IgD-negative memory B cell (primary cell): Measurements from ENCODE around the gene ZBED4. TPM values are rescaled to one million over a fixed set of nuclear protein-coding genes. Genes with fewer than 3 reads are reported as not detected.

Experiments used
- H3K27ac Mint-ChIP-seq, 3 donors: one replicate each; pipeline ENCODE4 v1.8.0; 2020 to 2022; ENCODE audit warnings: mild to moderate bottlenecking in 3 of 3, mixed read lengths in 3 of 3, moderate library complexity in 1 of 3
- H3K27me3 Mint-ChIP-seq: one replicate; pipeline ENCODE4 v1.8.0; 2021; ENCODE audit warnings: mixed read lengths
- H3K36me3 Mint-ChIP-seq: one replicate; pipeline ENCODE4 v1.8.0; 2020; ENCODE audit warnings: mild to moderate bottlenecking, mixed read lengths
- H3K4me1 Mint-ChIP-seq, 3 donors: one replicate each; pipeline ENCODE4 v1.8.0; 2020 to 2022; ENCODE audit warnings: mixed read lengths in 3 of 3, mild to moderate bottlenecking in 1 of 3
- H3K4me3 Mint-ChIP-seq, 4 donors: one replicate each; pipeline ENCODE4 v1.8.0; 2020 to 2022; ENCODE audit warnings: mild to moderate bottlenecking in 4 of 4, mixed read lengths in 4 of 4, moderate library complexity in 3 of 4
- H3K9me3 Mint-ChIP-seq, 3 donors: one replicate each; pipeline ENCODE4 v1.8.0; 2020 to 2021; ENCODE audit warnings: mixed read lengths in 3 of 3, mild to moderate bottlenecking in 1 of 3
- polyA plus RNA-seq: library from polyadenylated mRNA; unstranded; fragments of 300-500 nt; fragmentation: Illumina TruSeq; gene quantifications from one replicate; pipeline ENCODE4 v1.2.3, GENCODE V29; 2021

Gene ZBED4
- polyA plus RNA-seq, 1 donor from 2014 or later = 5.0 TPM

- Mint-ChIP-seq H3K27ac (peak overlapping the region in 2 of 3 donors; percentile 77 to 92), H3K36me3 (peaks cover 1% of the 10 kb centered on the region), H3K4me1 (peaks cover 24 to 33% (median 24%) of the 10 kb centered on the region in 3 donors), H3K9me3 (peaks cover 0 to 1% (median 0%) of the 10 kb centered on the region in 3 donors), H3K4me3 (peak overlapping the region; percentile 57 to 97 (median 88)), H3K27me3 (peaks cover 9% of the 10 kb centered on the region)
These were observed 1.7 kb downstream of the ZBED4 start for GRCh38 chr22:49855251-49855911.

DNA sequence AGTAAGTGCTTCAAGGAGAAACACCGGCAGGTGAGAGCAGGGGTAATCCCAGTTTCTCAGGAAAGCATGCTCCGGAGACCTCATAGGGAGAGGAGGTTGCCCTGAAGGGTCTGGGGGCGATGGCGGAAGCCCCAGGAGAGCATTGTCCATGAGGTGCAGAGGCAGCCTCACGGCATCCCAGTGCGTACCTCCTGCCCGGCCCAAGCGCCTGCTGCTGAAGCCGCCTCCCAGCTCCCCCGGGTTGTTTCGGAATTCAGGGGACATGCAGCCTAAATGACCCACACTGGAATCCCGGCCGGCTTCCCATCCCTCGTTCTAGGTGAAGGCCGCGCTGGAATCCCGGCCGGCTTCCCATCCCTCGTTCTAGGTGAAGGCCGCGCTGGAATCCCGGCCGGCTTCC is 2.7 kb downstream of the ZBED4 start:
- Mint-ChIP-seq H3K27ac (peak overlapping the region in 1 of 3 donors; percentile 77), H3K36me3 (peaks cover 1% of the 10 kb centered on the region), H3K4me1 (peaks cover 24 to 28% (median 26%) of the 10 kb centered on the region in 3 donors), H3K9me3 (peaks cover 0 to 1% (median 0%) of the 10 kb centered on the region in 3 donors), H3K4me3 (peak overlapping the region in 3 of 4 donors; percentile 71 to 97 (median 76)), H3K27me3 (peaks cover 3% of the 10 kb centered on the region)

DNA sequence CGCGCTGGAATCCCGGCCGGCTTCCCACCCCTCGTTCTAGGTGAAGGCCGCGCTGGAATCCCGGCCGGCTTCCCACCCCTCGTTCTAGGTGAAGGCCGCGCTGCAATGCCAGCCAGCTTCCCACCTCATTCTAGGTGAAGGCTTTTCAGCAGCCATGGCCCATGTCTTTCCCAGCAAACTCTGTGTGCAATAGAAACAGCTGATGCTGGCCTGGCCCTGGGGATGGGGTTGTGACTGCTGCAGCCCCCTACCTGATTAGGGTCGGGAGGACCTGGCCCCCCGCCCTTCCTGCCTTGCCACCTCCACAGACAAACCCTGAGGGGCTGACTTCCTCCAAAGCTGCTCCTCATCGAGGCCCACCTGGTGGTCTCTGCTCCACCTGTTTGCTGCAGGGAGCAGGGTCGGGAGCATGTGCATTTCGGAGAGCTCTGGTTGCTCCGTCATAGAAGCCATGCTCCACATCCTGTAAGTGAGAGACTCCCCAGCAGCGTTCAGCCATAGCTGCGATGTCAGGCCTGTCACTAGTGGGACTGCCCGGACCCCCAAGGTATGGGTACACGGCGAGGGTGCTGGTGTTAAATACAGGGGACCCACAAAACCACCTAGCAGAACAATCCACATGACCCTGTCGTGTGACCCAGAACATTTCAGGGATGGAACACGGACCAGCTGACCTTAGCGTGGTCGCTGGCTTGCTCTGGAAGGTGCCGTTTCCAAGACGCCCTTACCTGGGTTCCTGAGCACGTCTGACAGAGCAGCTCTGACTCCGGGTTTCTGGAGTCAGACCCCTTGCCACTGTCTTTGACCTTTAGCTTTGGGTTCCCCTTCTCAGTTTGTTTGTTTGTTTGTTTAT is 3.3 kb downstream of the ZBED4 start:
- peaks cover 27 to 28% (median 28%) of the 10 kb centered on the region in 3 donors for H3K4me1 Mint-ChIP-seq
- peak overlapping the region in 2 of 4 donors; percentile 12 to 66 for H3K4me3 Mint-ChIP-seq
- peak overlapping the region in 1 of 3 donors; percentile 48 for H3K27ac Mint-ChIP-seq

GRCh38 chr22:49858827-49859226 is 5.2 kb downstream of the ZBED4 start:
- Mint-ChIP-seq H3K4me3 (peak overlapping the region in 1 of 4 donors; percentile 61), H3K36me3 (peaks cover 1% of the 10 kb centered on the region), H3K4me1 (peaks cover 25 to 31% (median 27%) of the 10 kb centered on the region in 3 donors), H3K27ac (peak overlapping the region in 1 of 3 donors; percentile 1), H3K27me3 (no peaks in the 10 kb centered on the region), H3K9me3 (no peaks in the 10 kb centered on the region)

More for the DNA sequence above, 3.3 kb downstream of the ZBED4 start:
- Mint-ChIP-seq H3K9me3 (no peaks in the 10 kb centered on the region), H3K27me3 (peaks cover under 1% of the 10 kb centered on the region), H3K36me3 (peaks cover 1% of the 10 kb centered on the region)

- Mint-ChIP-seq H3K36me3 (peaks cover 12% of the 10 kb centered on the region), H3K4me3 (no peak overlapping the region)
These were observed 8.2 kb downstream of the ZBED4 start for GRCh38 chr22:49861642-49862495.

GRCh38 chr22:49862496-49862776 is 8.8 kb downstream of the ZBED4 start:
- peaks cover 6 to 20% (median 15%) of the 10 kb centered on the region in 3 donors for H3K4me1 Mint-ChIP-seq
- no peaks in the 10 kb centered on the region for H3K27me3 Mint-ChIP-seq
- no peak overlapping the region for H3K4me3 Mint-ChIP-seq
- peak overlapping the region in 1 of 3 donors; percentile 52 for H3K27ac Mint-ChIP-seq
- H3K9me3 Mint-ChIP-seq = peaks cover 3 to 20% (median 7%) of the 10 kb centered on the region in 3 donors
- peaks cover 13% of the 10 kb centered on the region for H3K36me3 Mint-ChIP-seq

More at GRCh38 chr22:49861642-49862495, 8.2 kb downstream of the ZBED4 start:
- H3K27me3 Mint-ChIP-seq = no peaks in the 10 kb centered on the region
- H3K27ac Mint-ChIP-seq = peak overlapping the region in 2 of 3 donors; percentile 57 to 67
- peaks cover 6 to 21% (median 15%) of the 10 kb centered on the region in 3 donors for H3K4me1 Mint-ChIP-seq
- peaks cover 3 to 15% (median 5%) of the 10 kb centered on the region in 3 donors for H3K9me3 Mint-ChIP-seq

- H3K36me3 Mint-ChIP-seq = peaks cover 14% of the 10 kb centered on the region
- H3K27ac Mint-ChIP-seq = no peak overlapping the region
- no peaks in the 10 kb centered on the region for H3K27me3 Mint-ChIP-seq
- H3K9me3 Mint-ChIP-seq = peaks cover 3 to 20% (median 7%) of the 10 kb centered on the region in 3 donors
- H3K4me3 Mint-ChIP-seq = no peak overlapping the region
- peaks cover 4 to 19% (median 13%) of the 10 kb centered on the region in 3 donors for H3K4me1 Mint-ChIP-seq
These were observed 10.3 kb downstream of the ZBED4 start for GRCh38 chr22:49863931-49864330.

DNA sequence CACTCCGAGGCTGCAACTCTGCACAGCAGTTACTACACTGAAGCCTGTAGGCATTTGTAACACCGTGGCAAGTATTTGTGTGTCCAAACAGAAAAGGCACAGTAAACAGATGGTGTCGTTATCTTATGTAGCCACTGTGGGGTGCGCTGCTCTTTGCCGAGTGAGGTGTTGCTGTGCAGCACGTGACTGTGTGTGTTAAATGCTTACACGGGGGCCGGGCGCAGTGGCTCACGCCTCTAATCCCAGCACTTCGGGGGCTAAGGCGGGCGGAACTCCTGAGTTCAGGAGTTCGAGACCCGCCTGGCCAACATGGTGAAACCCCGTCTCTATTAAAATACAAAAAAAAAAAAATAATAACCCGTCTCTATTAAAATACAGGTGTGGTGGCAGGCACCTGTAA is 11.5 kb downstream of the ZBED4 start:
- no peak overlapping the region for H3K27ac Mint-ChIP-seq
- H3K4me3 Mint-ChIP-seq = peak overlapping the region in 1 of 4 donors; percentile 39
- peaks cover 24% of the 10 kb centered on the region for H3K36me3 Mint-ChIP-seq
- no peaks in the 10 kb centered on the region for H3K27me3 Mint-ChIP-seq
- peaks cover 3 to 30% (median 7%) of the 10 kb centered on the region in 3 donors for H3K9me3 Mint-ChIP-seq
- H3K4me1 Mint-ChIP-seq = peaks cover 0 to 20% (median 11%) of the 10 kb centered on the region in 3 donors

GRCh38 chr22:49866134-49866533 is 12.5 kb downstream of the ZBED4 start:
- Mint-ChIP-seq H3K4me3 (no peak overlapping the region), H3K27ac (no peak overlapping the region)

GRCh38 chr22:49866646-49867045 is 13.0 kb downstream of the ZBED4 start:
- H3K36me3 Mint-ChIP-seq = peaks cover 27% of the 10 kb centered on the region
- H3K27ac Mint-ChIP-seq = no peak overlapping the region
- H3K9me3 Mint-ChIP-seq = peaks cover 3 to 30% (median 7%) of the 10 kb centered on the region in 3 donors
- H3K4me3 Mint-ChIP-seq = peak overlapping the region in 1 of 4 donors; percentile 24
- peaks cover 0 to 17% (median 14%) of the 10 kb centered on the region in 3 donors for H3K4me1 Mint-ChIP-seq
- no peaks in the 10 kb centered on the region for H3K27me3 Mint-ChIP-seq

More at GRCh38 chr22:49866134-49866533, 12.5 kb downstream of the ZBED4 start:
- Mint-ChIP-seq H3K9me3 (peaks cover 3 to 30% (median 7%) of the 10 kb centered on the region in 3 donors), H3K4me1 (peaks cover 0 to 17% (median 14%) of the 10 kb centered on the region in 3 donors), H3K36me3 (peaks cover 27% of the 10 kb centered on the region), H3K27me3 (no peaks in the 10 kb centered on the region)

DNA sequence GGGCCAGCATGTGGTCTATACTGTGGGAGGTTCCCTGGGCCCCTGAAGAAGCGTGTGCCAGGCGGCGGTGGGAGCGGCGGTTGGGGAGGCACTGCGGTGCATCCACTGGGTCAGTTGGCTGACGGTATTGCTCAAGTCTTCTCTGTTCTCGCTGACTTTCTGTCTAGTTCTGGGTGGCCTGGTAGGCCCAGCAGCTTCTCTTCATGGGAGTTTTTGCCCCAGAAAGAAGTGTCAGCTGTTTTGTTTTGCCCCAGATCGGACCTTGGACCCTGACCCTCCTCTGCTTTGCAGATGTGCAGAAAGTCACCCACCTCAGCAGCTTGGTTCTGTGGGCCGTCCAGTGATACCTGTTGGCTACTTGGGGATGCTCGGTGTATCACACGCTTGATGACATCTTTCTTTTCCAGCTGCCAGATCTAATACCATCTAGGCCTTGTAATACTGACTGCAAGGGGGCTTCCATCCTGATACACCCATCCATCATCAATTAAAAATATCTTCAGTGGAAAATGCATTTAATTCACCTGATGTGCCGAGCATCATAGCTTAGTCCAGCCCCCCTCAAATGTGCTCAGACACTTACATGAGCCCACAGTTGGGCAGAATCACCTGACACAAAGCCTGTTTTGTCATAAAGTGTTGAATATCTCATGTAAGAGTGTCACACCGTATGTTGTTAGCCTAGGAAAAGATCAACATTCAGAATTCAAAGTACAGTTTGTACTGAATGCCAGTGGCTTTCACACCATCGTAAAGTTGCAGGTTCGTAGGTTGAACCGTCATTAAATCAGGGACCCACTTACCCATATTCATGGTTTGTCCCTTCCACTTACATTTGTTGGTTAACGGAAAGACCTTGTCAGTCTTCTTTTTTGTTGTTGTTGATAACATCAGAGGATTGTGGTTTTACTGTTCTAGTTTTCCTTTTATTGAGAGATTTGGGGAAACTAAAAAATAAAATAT is 13.9 kb downstream of the ZBED4 start:
- Mint-ChIP-seq H3K4me3 (peak overlapping the region in 1 of 4 donors; percentile 24), H3K27me3 (no peaks in the 10 kb centered on the region), H3K36me3 (peaks cover 27% of the 10 kb centered on the region), H3K4me1 (peaks cover 4 to 14% (median 12%) of the 10 kb centered on the region in 3 donors), H3K9me3 (peaks cover 3 to 30% (median 7%) of the 10 kb centered on the region in 3 donors), H3K27ac (peak overlapping the region in 1 of 3 donors; percentile 50)

DNA sequence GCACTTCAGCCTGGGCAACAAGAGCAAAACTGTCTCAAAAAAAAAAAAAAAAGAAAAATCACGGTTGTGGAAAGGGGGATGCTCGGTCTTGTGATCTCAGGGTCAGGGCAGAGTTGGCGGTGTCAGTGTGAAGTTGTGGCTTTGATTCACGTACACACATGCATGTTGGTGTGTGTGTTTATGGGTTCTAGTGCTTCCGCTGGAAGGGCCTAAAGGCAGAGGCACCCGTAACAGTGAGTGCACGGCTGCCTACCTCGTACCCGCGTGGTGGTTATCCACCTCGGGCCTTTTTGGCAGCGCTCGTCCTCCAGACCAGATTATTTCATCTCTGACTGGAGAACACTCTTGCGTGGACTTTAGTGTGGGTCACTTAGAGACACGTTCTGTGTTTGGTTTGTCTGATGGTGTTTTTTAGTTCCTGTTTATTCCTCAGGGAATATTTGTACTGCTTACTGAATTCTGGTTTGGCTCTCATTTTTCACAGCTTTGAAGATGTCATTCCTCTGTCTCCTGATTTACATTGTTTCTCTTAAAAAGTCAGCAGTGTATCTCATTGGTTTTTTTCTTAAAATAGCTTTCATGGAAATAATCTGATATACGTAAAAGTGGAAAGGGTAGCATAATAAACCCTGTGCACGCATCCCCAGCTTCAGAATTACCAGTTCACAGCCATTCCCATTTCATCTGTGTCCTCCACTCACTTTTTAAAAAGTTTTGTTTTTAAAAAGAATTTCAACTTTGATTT is 15.6 kb downstream of the ZBED4 start:
- peaks cover 3 to 30% (median 3%) of the 10 kb centered on the region in 3 donors for H3K9me3 Mint-ChIP-seq
- H3K27ac Mint-ChIP-seq = no peak overlapping the region
- H3K4me3 Mint-ChIP-seq = peak overlapping the region in 2 of 4 donors; percentile 27 to 68
- H3K36me3 Mint-ChIP-seq = peaks cover 29% of the 10 kb centered on the region
- H3K27me3 Mint-ChIP-seq = no peaks in the 10 kb centered on the region
- H3K4me1 Mint-ChIP-seq = peaks cover 8 to 11% (median 8%) of the 10 kb centered on the region in 3 donors
